GM23338 (cell line): ENCODE data around the gene OR4X2. TPM values are rescaled to one million over a fixed set of nuclear protein-coding genes. Genes with fewer than 3 reads are reported as not detected.

ENCODE experiments used
- JUNB ChIP-seq: IDR thresholded peaks from one replicate; pipeline ENCODE4 v1.6.1; 2016; ENCODE audit warnings: antibody characterized with exemption; ENCODE audit not compliant: unreplicated experiment
- ZNF114 ChIP-seq: fragments of 250-450 bp; sonication (Bioruptor Pico); IDR thresholded peaks from 2 replicates; pipeline ENCODE4 v1.5.0; 2020; ENCODE audit warnings: mild to moderate bottlenecking, moderate library complexity
- polyA plus RNA-seq: library from polyadenylated mRNA; unstranded; fragments of >200 nt; fragmentation: Nextera tagmentation; extraction: Ambion mirVana; gene quantifications from 2 replicates; pipeline ENCODE4 v1.2.1, GENCODE V29; 2016
- total RNA-seq: library from RNA; depleted of rRNA; stranded (reverse); fragments of >200 nt; shearing (Covaris generic); gene quantifications from 2 replicates; pipeline ENCODE4 v1.2.3, GENCODE V29; 2014; rRNA removed
- TF ChIP-seq, protein P1 (sequence below): IDR thresholded peaks from one replicate; pipeline ENCODE4 v1.6.1; 2018; ENCODE audit warnings: antibody characterized with exemption; ENCODE audit not compliant: unreplicated experiment

Gene OR4X2
- total and polyA plus RNA-seq, 2 experiments from 2014 or later, result not detected

DNA sequence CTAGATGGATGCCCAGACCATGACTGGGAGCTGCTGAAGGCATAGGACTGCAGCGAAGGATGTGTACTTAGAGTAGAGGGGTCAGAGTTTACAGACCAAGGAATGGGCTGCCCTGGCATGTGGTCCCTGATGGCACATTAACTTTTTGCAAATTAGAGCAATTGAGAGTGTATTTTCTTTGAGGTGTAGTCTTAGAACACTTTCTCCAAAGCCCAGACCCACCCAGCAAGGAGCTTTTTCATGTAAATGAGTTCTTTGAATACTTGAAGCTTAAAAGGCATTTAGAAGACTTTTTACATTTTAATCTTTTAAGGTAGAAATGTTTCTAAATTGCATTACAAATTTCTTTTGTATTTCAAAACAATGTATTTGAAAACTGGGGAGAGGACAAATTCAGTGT lies 27.7 kb downstream of the OR4X2 start (continued):
- TF ChIP-seq, protein P1, sequence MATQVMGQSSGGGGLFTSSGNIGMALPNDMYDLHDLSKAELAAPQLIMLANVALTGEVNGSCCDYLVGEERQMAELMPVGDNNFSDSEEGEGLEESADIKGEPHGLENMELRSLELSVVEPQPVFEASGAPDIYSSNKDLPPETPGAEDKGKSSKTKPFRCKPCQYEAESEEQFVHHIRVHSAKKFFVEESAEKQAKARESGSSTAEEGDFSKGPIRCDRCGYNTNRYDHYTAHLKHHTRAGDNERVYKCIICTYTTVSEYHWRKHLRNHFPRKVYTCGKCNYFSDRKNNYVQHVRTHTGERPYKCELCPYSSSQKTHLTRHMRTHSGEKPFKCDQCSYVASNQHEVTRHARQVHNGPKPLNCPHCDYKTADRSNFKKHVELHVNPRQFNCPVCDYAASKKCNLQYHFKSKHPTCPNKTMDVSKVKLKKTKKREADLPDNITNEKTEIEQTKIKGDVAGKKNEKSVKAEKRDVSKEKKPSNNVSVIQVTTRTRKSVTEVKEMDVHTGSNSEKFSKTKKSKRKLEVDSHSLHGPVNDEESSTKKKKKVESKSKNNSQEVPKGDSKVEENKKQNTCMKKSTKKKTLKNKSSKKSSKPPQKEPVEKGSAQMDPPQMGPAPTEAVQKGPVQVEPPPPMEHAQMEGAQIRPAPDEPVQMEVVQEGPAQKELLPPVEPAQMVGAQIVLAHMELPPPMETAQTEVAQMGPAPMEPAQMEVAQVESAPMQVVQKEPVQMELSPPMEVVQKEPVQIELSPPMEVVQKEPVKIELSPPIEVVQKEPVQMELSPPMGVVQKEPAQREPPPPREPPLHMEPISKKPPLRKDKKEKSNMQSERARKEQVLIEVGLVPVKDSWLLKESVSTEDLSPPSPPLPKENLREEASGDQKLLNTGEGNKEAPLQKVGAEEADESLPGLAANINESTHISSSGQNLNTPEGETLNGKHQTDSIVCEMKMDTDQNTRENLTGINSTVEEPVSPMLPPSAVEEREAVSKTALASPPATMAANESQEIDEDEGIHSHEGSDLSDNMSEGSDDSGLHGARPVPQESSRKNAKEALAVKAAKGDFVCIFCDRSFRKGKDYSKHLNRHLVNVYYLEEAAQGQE, result no peak
- no peak for TF ChIP-seq JUNB
- TF ChIP-seq ZNF114 (CRISPR knock-in tag), result no peak

Other genes starting within 250 kb of the OR4X2 start
- not detected in 2 replicates for gene OR4B1, start 28.3 kb upstream of the OR4X2 start, total RNA-seq
- not detected in 2 replicates for gene OR4B1, start 28.3 kb upstream of the OR4X2 start, polyA plus RNA-seq
- gene OR4X1, start 18.8 kb downstream of the OR4X2 start, total RNA-seq, result not detected in 2 replicates
- not detected in 2 replicates for gene OR4X1, start 18.8 kb downstream of the OR4X2 start, polyA plus RNA-seq
- gene OR4S1, start 61.1 kb downstream of the OR4X2 start, total RNA-seq, result not detected in 2 replicates
- not detected in 2 replicates for gene OR4S1, start 61.1 kb downstream of the OR4X2 start, polyA plus RNA-seq
- not detected in 2 replicates for gene OR4C3, start 79.8 kb downstream of the OR4X2 start, total RNA-seq
- gene OR4C3, start 79.8 kb downstream of the OR4X2 start, polyA plus RNA-seq, result not detected in 2 replicates
- gene OR4C5, start 121.4 kb downstream of the OR4X2 start, total RNA-seq, result not detected in 2 replicates
- not detected in 2 replicates for gene OR4C5, start 121.4 kb downstream of the OR4X2 start, polyA plus RNA-seq
- not detected in 2 replicates for gene OR4A47, start 243.7 kb downstream of the OR4X2 start, total RNA-seq
- not detected in 2 replicates for gene OR4A47, start 243.7 kb downstream of the OR4X2 start, polyA plus RNA-seq